ENCODE data around the gene XPO5. TPM values are rescaled to one million over a fixed set of nuclear protein-coding genes. Genes with fewer than 3 reads are reported as not detected.

The XPO5 gene
- 70.9 and 78.3 TPM in 2 replicates for total RNA-seq (2014; rRNA removed; shearing (Covaris generic))

DNA sequence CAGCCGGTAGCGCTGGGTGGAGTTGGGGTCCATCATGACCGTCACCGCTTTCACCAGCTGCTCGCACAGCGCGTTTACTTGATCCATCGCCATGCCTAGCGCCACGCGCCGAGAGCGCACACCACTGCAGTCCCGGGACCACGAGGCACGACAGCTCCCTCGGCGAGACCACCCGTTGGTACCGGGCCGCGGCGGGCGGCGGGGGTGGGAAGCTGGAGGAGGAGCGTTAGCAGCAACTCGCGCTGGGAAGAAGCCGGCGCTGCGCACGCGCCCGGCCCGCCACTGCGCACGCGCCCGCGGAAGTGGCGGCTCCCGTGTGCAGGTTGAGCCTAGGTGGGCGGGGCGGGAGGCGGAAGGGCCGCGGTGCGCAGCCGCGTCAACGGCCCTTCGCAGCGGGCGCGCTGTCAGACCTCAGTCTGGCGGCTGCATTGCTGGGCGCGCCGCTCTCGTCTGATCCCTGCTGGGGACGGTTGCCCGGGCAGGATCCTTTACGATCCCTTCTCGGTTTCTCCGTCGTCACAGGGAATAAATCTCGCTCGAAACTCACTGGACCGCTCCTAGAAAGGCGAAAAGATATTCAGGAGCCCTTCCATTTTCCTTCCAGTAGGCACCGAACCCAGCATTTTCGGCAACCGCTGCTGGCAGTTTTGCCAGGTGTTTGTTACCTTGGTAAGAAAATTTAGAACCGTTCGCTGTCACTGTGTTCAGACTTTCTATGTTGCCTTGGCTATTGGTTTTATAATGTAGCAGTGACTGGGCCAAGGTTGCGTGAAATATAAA lies at the start of gene XPO5, which contains the start of gene POLH:
XPO5 (minus strand) TSS at position 267 of the 780 bp plus-strand sequence; CDS start at position 93, 174 bp downstream.
POLH (plus strand) TSS at position 414 of the 780 bp plus-strand sequence. CDS start 6,135 bp downstream, outside the sequence.
- no peaks in the 10 kb centered on the region for H3K27me3 ChIP-seq (ENCODE audit: control insufficient read depth, insufficient read depth, low read length)

DNA sequence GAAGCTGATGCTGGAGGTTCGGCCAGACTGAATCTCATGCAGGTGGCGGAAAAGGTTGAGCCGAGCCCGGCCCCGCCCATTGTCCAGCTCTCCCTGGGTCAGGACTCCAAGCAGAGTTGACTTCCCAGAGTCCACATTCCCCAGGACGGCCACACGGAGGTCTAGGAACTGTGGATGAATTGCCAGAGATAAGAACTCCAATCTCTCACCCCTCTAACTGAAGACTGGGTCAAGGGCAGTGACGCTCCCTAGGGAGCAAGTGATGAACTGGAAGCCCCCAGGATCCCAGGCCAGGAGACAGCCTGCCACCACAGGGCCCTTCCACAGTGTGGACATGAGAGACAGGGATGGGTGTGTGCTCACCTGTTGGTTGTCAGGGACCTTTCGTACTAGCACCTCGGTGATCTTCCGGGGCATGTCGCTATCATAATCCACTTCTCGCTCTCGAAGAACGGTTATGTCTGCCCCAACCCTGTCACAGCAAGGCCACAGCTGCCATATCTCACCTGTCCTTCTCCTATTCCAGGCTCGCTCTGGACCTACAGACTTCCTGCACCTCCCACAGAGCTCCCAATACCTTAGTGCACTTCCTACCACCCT lies 49.7 kb upstream of the XPO5 start:
- DNase-seq: no peak
- Histone ChIP-seq H3K4me3 (ENCODE audit: insufficient read depth, low read depth, low read length) (no peak overlapping the region), H3K36me3 (replicated peaks; ENCODE audit: control insufficient read depth, insufficient read depth, low read length) (peaks cover 52% of the 10 kb centered on the region), H3K27me3 (ENCODE audit: control insufficient read depth, insufficient read depth, low read length) (no peaks in the 10 kb centered on the region)

More for the DNA sequence above, at the start of gene XPO5, which contains the start of gene POLH:
- peaks cover 19% of the 10 kb centered on the region for H3K36me3 ChIP-seq (replicated peaks; ENCODE audit: control insufficient read depth, insufficient read depth, low read length)
- peak; percentile 99 for DNase-seq
- peak within 1 kb of the TSS; percentile 99 for H3K4me3 ChIP-seq (ENCODE audit: insufficient read depth, low read depth, low read length)

DNA sequence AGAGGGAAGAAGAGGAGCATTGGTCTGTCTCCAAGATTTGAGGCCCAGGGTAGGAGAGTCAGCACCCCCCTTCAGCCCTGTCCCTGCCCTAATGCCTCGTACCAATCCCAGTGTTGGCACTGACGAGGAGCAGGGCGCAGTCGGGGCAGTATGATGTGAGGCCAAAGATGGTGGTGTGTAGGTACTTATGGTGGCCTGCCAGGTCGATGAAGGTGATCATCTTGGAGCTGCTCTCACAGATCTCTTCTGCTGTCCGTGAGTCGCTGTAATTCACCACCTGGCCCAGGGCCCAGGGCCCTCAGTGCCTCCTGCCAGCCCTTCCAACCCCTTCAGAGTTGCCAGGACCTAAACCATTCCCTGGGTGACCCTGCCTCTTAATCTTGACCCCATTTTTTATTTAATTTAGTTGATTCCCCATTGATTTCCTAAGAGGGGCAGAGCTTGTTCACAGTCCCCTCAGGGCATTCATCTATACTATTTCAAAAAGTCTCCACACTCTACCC lies 49.0 kb upstream of the XPO5 start:
- no peak for DNase-seq
- Histone ChIP-seq H3K36me3 (replicated peaks; ENCODE audit: control insufficient read depth, insufficient read depth, low read length) (peaks cover 54% of the 10 kb centered on the region), H3K27me3 (ENCODE audit: control insufficient read depth, insufficient read depth, low read length) (no peaks in the 10 kb centered on the region), H3K4me3 (ENCODE audit: insufficient read depth, low read depth, low read length) (no peak overlapping the region)

DNA sequence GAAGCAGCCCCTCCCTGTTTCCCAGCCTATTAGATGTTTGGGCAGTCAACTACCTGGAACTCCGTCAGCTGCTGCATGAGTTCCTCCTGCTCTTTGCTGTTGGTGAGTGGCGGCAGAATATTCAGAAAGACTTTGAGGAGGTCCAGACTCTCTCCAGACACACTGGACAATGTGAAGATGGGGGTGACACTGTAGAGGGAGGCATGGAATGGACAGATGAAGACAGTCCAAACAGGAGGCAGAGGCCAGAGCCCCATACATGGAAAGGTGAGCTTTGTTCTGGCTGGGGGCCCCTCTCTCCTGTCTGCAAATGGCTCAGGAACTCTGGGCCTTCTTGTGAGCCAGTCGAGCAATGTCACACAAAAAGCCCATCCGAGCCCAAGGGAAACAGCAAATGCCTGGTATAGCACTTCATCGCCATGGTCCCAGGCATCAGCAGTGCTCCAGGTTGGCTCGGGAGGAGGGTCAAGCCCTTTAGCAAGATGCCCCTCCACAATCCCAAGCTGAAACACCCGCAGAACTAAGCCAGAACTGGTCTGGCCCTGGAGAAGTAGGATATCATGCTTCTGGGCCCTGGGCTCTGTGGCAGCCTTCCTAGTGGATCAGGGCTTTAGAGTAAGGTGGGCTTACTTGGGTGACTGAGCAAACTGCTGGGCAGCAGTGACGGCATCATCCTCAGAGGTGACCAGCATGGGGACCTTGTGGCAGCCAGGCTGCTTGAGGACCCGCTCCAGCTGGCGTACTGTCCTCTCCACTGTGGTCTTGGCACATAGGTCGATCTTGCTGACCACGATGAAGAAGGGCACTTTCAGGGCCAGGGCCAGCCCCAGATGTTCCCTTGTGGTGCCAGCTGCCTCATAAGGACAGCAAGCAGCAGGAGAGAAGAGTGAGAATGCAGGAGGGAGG lies 48.3 kb upstream of the XPO5 start:
- Histone ChIP-seq H3K27me3 (ENCODE audit: control insufficient read depth, insufficient read depth, low read length) (no peaks in the 10 kb centered on the region), H3K36me3 (replicated peaks; ENCODE audit: control insufficient read depth, insufficient read depth, low read length) (peaks cover 54% of the 10 kb centered on the region), H3K4me3 (ENCODE audit: insufficient read depth, low read depth, low read length) (no peak overlapping the region)
- no peak for DNase-seq

DNA sequence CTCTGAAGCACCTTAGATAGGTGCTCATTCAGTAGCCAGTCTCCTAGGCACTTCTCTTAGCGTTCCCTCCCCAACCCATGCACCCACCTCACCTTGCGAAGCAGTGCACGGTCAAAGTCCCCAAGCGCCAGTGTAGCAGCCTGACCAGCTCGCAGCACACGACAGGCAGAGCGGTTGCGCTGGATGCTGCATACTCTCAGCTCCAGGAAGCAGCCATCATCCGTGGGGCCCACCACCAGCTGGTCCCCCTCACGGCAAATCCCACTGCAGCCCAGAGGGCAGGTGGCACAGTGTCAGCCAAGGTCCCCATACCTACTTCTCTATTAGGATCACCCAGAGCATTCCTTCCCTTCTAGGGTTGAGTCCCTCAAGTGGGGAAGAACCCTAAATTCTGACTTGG lies 46.7 kb upstream of the XPO5 start:
- H3K4me3 ChIP-seq (ENCODE audit: insufficient read depth, low read depth, low read length): no peak overlapping the region
- no peaks in the 10 kb centered on the region for H3K27me3 ChIP-seq (ENCODE audit: control insufficient read depth, insufficient read depth, low read length)
- no peak for DNase-seq
- peaks cover 54% of the 10 kb centered on the region for H3K36me3 ChIP-seq (replicated peaks; ENCODE audit: control insufficient read depth, insufficient read depth, low read length)

DNA sequence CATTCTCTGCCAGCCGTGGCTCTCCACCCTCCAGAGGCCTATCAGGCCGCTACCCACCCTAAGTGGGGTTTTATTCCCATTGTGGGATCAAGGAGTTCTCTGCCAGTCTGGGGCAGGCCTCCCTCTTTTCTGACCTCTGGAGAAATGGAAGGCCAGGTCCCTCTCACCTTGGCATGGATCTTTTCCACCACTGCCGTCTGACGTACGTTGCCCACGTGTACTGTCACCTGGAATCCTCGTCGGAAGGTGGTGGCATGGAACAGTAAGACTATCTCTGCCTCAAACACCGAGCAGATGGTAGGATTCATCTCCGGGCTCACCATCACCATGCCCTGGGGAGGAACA lies 46.0 kb upstream of the XPO5 start:
- H3K27me3 ChIP-seq (ENCODE audit: control insufficient read depth, insufficient read depth, low read length): no peaks in the 10 kb centered on the region
- peaks cover 51% of the 10 kb centered on the region for H3K36me3 ChIP-seq (replicated peaks; ENCODE audit: control insufficient read depth, insufficient read depth, low read length)
- no peak overlapping the region for H3K4me3 ChIP-seq (ENCODE audit: insufficient read depth, low read depth, low read length)
- DNase-seq: no peak

DNA sequence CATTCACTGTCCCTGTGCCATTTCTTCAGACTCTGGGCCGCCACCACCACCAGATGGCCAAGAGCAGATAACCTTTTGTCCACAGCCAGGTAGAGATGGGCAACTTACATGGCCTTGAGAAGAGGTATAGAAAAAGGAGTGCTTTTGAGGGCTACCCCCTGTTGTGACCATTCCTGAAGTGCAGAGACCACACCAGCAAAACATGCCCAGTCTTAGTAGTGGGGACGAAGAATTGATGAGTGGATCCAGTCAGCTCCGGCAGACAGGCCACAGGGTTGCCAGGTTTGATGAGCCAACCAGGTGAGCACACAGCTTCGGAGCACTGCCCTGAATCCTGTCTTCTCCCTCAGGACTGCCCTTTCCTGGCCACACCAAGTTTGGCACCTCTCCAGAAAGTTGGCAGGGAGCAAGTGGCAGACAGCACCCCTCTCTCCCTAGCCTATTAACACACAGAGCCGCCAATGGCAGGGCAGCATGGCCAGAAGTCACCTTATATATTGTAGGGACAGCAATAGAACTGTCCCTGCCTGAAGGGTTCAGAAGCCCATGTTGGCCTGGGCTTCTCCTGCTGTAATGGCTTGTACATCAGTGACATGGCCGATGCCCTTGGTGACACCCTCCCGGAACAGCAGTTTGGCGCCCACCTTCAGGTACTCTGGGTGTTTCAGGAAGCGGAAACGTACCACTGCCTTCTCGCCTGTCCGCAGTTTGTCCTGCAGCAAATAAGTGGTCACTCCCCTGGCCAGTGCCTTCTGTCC lies 45.4 kb upstream of the XPO5 start:
- no peak for DNase-seq
- Histone ChIP-seq H3K4me3 (ENCODE audit: insufficient read depth, low read depth, low read length) (no peak overlapping the region), H3K36me3 (replicated peaks; ENCODE audit: control insufficient read depth, insufficient read depth, low read length) (peaks cover 49% of the 10 kb centered on the region), H3K27me3 (ENCODE audit: control insufficient read depth, insufficient read depth, low read length) (no peaks in the 10 kb centered on the region)

DNA sequence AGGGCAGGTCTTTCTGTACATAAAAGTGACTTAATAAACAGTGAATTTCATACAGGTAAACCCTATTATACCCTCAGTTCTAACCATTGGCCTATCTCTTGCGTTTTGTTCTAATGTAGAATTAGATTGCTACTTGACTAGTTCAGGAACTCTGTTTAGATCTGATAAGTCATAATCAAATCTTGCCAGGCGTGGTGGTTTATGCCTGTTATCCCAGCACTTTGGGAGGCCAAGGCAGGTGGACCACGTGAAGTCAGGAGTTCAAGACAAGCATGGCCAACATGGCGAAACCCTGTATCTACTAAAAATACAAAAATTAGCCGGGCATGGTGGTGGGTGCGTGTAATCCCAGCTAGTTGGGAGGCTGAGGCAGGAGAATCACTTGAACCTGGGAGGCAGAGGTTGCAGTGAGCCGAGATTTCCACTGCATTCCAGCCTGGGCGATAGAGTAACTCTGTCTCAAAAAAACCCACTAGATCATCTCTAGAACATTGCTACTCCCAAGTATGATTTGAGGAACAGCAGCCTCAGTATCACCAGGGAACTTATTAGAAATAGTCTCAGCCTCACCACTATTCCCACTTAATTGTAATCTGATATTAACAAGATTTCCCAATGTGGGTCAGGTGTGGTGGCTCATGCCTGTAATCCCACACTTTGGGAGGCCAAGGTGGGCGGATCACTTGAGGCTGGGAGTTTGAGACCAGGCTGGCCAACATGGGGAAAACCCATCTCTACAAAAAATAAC lies 41.1 kb upstream of the XPO5 start:
- Histone ChIP-seq H3K4me3 (ENCODE audit: insufficient read depth, low read depth, low read length) (no peak overlapping the region), H3K36me3 (replicated peaks; ENCODE audit: control insufficient read depth, insufficient read depth, low read length) (peaks cover 18% of the 10 kb centered on the region), H3K27me3 (ENCODE audit: control insufficient read depth, insufficient read depth, low read length) (no peaks in the 10 kb centered on the region)
- no peak for DNase-seq

DNA sequence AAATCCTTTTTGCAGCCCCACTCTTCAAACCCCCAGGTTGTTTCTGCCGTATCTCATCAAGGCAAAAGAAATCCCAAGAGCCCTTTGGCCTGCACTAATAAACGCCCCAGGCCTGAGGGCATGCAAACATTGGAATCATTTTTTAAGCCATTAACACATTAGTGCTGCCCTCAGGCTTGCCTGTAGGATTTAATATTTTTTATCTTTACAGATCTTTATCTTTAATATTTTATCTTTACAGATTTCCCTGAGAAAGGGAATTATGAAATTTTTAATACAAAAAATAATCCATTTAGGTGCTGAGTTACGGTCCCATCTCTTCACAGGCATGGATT lies 38.5 kb upstream of the XPO5 start:
- H3K27me3 ChIP-seq (ENCODE audit: control insufficient read depth, insufficient read depth, low read length): no peaks in the 10 kb centered on the region
- H3K36me3 ChIP-seq (replicated peaks; ENCODE audit: control insufficient read depth, insufficient read depth, low read length): peaks cover 7% of the 10 kb centered on the region
- no peak for DNase-seq
- H3K4me3 ChIP-seq (ENCODE audit: insufficient read depth, low read depth, low read length): no peak overlapping the region

DNA sequence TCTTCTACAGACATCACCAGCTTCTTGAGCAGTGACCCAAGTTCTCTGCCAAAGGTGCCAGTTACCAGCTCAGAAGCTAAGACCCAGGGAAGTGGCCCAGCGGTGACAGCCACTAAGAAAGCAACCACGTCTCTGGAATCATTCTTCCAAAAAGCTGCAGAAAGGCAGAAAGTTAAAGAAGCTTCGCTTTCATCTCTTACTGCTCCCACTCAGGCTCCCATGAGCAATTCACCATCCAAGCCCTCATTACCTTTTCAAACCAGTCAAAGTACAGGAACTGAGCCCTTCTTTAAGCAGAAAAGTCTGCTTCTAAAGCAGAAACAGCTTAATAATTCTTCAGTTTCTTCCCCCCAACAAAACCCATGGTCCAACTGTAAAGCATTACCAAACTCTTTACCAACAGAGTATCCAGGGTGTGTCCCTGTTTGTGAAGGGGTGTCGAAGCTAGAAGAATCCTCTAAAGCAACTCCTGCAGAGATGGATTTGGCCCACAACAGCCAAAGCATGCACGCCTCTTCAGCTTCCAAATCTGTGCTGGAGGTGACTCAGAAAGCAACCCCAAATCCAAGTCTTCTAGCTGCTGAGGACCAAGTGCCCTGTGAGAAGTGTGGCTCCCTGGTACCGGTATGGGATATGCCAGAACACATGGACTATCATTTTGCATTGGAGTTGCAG lies 38.0 kb upstream of the XPO5 start:
- Histone ChIP-seq H3K4me3 (ENCODE audit: insufficient read depth, low read depth, low read length) (no peak overlapping the region), H3K27me3 (ENCODE audit: control insufficient read depth, insufficient read depth, low read length) (no peaks in the 10 kb centered on the region), H3K36me3 (replicated peaks; ENCODE audit: control insufficient read depth, insufficient read depth, low read length) (peaks cover 7% of the 10 kb centered on the region)
- DNase-seq: no peak

DNA sequence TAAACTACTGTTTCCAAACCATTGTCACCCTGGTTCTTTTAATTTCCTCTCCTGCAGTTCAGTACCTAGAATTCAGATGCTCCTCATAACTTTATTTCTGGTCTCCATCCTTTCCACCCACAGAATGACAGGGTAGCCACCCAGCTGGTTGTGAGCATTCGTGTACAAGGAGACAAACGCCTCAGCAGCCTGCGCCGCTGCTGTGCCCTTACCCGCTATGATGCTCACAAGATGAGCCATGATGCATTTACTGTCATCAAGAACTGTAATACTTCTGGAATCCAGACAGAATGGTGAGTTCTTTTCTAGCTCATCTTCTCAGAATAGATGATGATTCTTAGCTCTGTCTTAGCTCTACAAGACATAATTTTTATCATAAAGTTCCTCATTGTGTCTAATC lies 34.6 kb upstream of the XPO5 start:
- no peaks in the 10 kb centered on the region for H3K27me3 ChIP-seq (ENCODE audit: control insufficient read depth, insufficient read depth, low read length)
- H3K4me3 ChIP-seq (ENCODE audit: insufficient read depth, low read depth, low read length): no peak overlapping the region
- H3K36me3 ChIP-seq (replicated peaks; ENCODE audit: control insufficient read depth, insufficient read depth, low read length): peaks cover 7% of the 10 kb centered on the region
- no peak for DNase-seq

DNA sequence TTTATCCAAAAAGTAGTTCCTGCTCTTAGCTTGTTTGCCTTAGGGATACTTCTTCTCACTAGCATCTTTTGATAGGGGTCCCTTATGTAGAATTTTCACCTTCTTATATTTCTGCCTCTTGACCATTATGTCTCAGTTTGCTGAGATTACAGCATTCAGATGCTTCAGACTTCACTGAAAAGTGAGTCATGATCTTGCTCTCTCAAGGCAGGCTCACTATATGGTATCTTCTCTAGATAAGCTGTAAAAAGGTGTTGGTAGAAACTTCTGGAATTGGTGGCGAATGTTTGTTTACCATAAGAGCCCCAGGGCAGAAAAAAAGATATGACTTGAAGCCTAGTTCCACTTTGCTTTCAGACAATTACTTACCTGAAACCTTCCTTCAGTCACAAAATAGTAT lies 33.6 kb upstream of the XPO5 start:
- peaks cover 7% of the 10 kb centered on the region for H3K36me3 ChIP-seq (replicated peaks; ENCODE audit: control insufficient read depth, insufficient read depth, low read length)
- no peak for DNase-seq
- H3K27me3 ChIP-seq (ENCODE audit: control insufficient read depth, insufficient read depth, low read length): no peaks in the 10 kb centered on the region
- no peak overlapping the region for H3K4me3 ChIP-seq (ENCODE audit: insufficient read depth, low read depth, low read length)

DNA sequence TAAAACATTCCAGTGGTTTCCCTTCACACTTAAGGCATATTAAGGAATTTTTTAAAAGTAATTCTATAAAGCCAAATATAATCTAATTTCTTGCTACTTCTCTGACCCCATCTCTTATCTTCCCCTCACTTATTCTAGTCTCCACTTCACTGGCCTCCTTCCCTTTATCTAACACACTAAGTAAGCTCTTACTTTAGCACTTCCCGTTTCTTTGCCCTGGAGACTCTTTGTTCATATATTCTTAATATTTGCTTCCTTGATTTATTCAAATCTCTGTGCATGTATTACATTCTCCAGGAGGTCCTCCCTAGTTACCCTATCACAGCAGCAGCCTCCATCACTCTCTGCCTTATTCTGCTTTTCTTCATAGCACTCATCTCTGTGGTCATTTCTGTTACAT lies 33.0 kb upstream of the XPO5 start:
- no peaks in the 10 kb centered on the region for H3K27me3 ChIP-seq (ENCODE audit: control insufficient read depth, insufficient read depth, low read length)

More for the DNA sequence above, 33.0 kb upstream of the XPO5 start:
- peaks cover 3% of the 10 kb centered on the region for H3K36me3 ChIP-seq (replicated peaks; ENCODE audit: control insufficient read depth, insufficient read depth, low read length)
- DNase-seq: no peak
- no peak overlapping the region for H3K4me3 ChIP-seq (ENCODE audit: insufficient read depth, low read depth, low read length)

Measured in H7 (cell line).